Activated T-cell treated with anti-CD3 and anti-CD28 coated beads, Interleukin-2, amount 50 U/mL, for 72 hours (primary cell): ENCODE data around the gene HIVEP3. TPM values are rescaled to one million over a fixed set of nuclear protein-coding genes. Genes with fewer than 3 reads are reported as not detected.
A peak's percentile ranks its signal among the peaks of the same experiment; 100 is the strongest.

Experiments used
- ATAC-seq, 2 donors: fragments of 150-1000 bp; cut with Tn5 transposase; replicated peaks in 1 of 2; 2 replicates each; pipeline ENCODE4 v1.10.0; 2021; ENCODE audit warnings: moderate library complexity in 2 of 2, mild to moderate bottlenecking in 1 of 2
- DNase-seq, 2 donors: peaks; one replicate each; pipeline ENCODE4 v3.0.0; 2021 to 2022; ENCODE audit warnings: mixed read lengths in 1 of 2
- H3K27ac Mint-ChIP-seq: one replicate; pipeline ENCODE4 v1.8.0; 2022; ENCODE audit warnings: mild to moderate bottlenecking, moderate library complexity, mixed read lengths
- H3K27me3 Mint-ChIP-seq: one replicate; pipeline ENCODE4 v1.8.0; 2022; ENCODE audit warnings: low read depth, mixed read lengths
- H3K36me3 Mint-ChIP-seq, 2 donors: one replicate each; pipeline ENCODE4 v1.8.0; 2022; ENCODE audit warnings: mixed read lengths in 2 of 2, mild to moderate bottlenecking in 1 of 2; ENCODE audit not compliant: insufficient read depth in 2 of 2
- H3K4me1 Mint-ChIP-seq: one replicate; pipeline ENCODE4 v1.8.0; 2022; ENCODE audit warnings: low read depth, mixed read lengths
- H3K4me3 Mint-ChIP-seq, 2 donors: one replicate each; pipeline ENCODE4 v1.8.0; 2022; ENCODE audit warnings: mild to moderate bottlenecking in 2 of 2, mixed read lengths in 2 of 2, moderate library complexity in 2 of 2
- H3K9me3 Mint-ChIP-seq, 2 donors: one replicate each; pipeline ENCODE4 v1.8.0; 2022; ENCODE audit warnings: mixed read lengths in 2 of 2
- total RNA-seq, 2 donors: library from RNA; stranded (reverse); gene quantifications; one replicate each; pipeline ENCODE4 v1.2.3, GENCODE V29; 2022

Gene HIVEP3
- total RNA-seq, 2 donors from 2014 or later, result 22.8 to 29.2 TPM

GRCh38 chr1:41500781-41501518, 417.8 kb downstream of the HIVEP3 start:
- no peak for ATAC-seq
- H3K27ac Mint-ChIP-seq, result no peak overlapping the region

GRCh38 chr1:41500378-41500777, 418.3 kb downstream of the HIVEP3 start:
- no peak for ATAC-seq
- Mint-ChIP-seq H3K36me3 (no peaks in the 10 kb centered on the region), H3K9me3 (no peaks in the 10 kb centered on the region), H3K27me3 (peaks cover 12% of the 10 kb centered on the region), H3K27ac (no peak overlapping the region), H3K4me3 (no peak overlapping the region), H3K4me1 (peaks cover 23% of the 10 kb centered on the region)
- DNase-seq, result no peak

More at GRCh38 chr1:41500781-41501518, 417.8 kb downstream of the HIVEP3 start:
- no peaks in the 10 kb centered on the region for H3K36me3 Mint-ChIP-seq
- H3K4me1 Mint-ChIP-seq, result peaks cover 18% of the 10 kb centered on the region
- no peaks in the 10 kb centered on the region for H3K9me3 Mint-ChIP-seq
- no peak for DNase-seq
- H3K27me3 Mint-ChIP-seq, result peaks cover 8% of the 10 kb centered on the region
- H3K4me3 Mint-ChIP-seq, result no peak overlapping the region

- ATAC-seq (no peak), DNase-seq (no peak)
- peaks cover 13% of the 10 kb centered on the region for H3K27me3 Mint-ChIP-seq
- no peak overlapping the region for H3K27ac Mint-ChIP-seq
- no peaks in the 10 kb centered on the region for H3K36me3 Mint-ChIP-seq
- H3K9me3 Mint-ChIP-seq, result no peaks in the 10 kb centered on the region
- peaks cover 18% of the 10 kb centered on the region for H3K4me1 Mint-ChIP-seq
- H3K4me3 Mint-ChIP-seq, result no peak overlapping the region
These were observed 419.1 kb downstream of the HIVEP3 start for GRCh38 chr1:41499591-41499990.

GRCh38 chr1:41498804-41499203, 419.9 kb downstream of the HIVEP3 start:
- ATAC-seq (no peak), DNase-seq (no peak)

GRCh38 chr1:41498391-41498790, 420.3 kb downstream of the HIVEP3 start:
- DNase-seq, result no peak
- no peaks in the 10 kb centered on the region for H3K9me3 Mint-ChIP-seq
- H3K27ac Mint-ChIP-seq, result no peak overlapping the region
- H3K27me3 Mint-ChIP-seq, result peaks cover 13% of the 10 kb centered on the region
- no peak for ATAC-seq
- H3K4me1 Mint-ChIP-seq, result peaks cover 13% of the 10 kb centered on the region
- H3K36me3 Mint-ChIP-seq, result no peaks in the 10 kb centered on the region
- no peak overlapping the region for H3K4me3 Mint-ChIP-seq

More at GRCh38 chr1:41498804-41499203, 419.9 kb downstream of the HIVEP3 start:
- Mint-ChIP-seq H3K27me3 (peaks cover 13% of the 10 kb centered on the region), H3K9me3 (no peaks in the 10 kb centered on the region), H3K4me1 (peaks cover 13% of the 10 kb centered on the region), H3K36me3 (no peaks in the 10 kb centered on the region), H3K27ac (no peak overlapping the region), H3K4me3 (no peak overlapping the region)

- H3K4me3 Mint-ChIP-seq, result peak overlapping the region; percentile 18 to 57
- no peaks in the 10 kb centered on the region for H3K9me3 Mint-ChIP-seq
- H3K36me3 Mint-ChIP-seq, result no peaks in the 10 kb centered on the region
- H3K27me3 Mint-ChIP-seq, result peaks cover 13% of the 10 kb centered on the region
- peaks cover 13% of the 10 kb centered on the region for H3K4me1 Mint-ChIP-seq
- no peak for DNase-seq
- ATAC-seq, result no peak
- no peak overlapping the region for H3K27ac Mint-ChIP-seq
These were observed 421.2 kb downstream of the HIVEP3 start for GRCh38 chr1:41497461-41498030.

GRCh38 chr1:41497056-41497440, 421.7 kb downstream of the HIVEP3 start:
- H3K4me3 Mint-ChIP-seq, result peak overlapping the region in 1 of 2 donors; percentile 57
- no peak overlapping the region for H3K27ac Mint-ChIP-seq
- no peaks in the 10 kb centered on the region for H3K9me3 Mint-ChIP-seq
- no peak for ATAC-seq
- no peaks in the 10 kb centered on the region for H3K36me3 Mint-ChIP-seq
- peaks cover 13% of the 10 kb centered on the region for H3K4me1 Mint-ChIP-seq
- peaks cover 13% of the 10 kb centered on the region for H3K27me3 Mint-ChIP-seq
- no peak for DNase-seq

GRCh38 chr1:41496080-41497055, 422.4 kb downstream of the HIVEP3 start:
- no peaks in the 10 kb centered on the region for H3K36me3 Mint-ChIP-seq
- H3K4me1 Mint-ChIP-seq, result peaks cover 13% of the 10 kb centered on the region
- peaks cover 13% of the 10 kb centered on the region for H3K27me3 Mint-ChIP-seq
- ATAC-seq, result peak; percentile 73 to 74
- no peak overlapping the region for H3K27ac Mint-ChIP-seq
- no peaks in the 10 kb centered on the region for H3K9me3 Mint-ChIP-seq
- H3K4me3 Mint-ChIP-seq, result peak overlapping the region; percentile 62 to 63
- peak; percentile 60 to 75 for DNase-seq

- ATAC-seq (no peak), DNase-seq (peak in 1 of 2 donors; percentile 31)
- Mint-ChIP-seq H3K9me3 (no peaks in the 10 kb centered on the region), H3K4me1 (peaks cover 13% of the 10 kb centered on the region), H3K36me3 (no peaks in the 10 kb centered on the region), H3K27ac (no peak overlapping the region), H3K4me3 (peak overlapping the region; percentile 62 to 63), H3K27me3 (peaks cover 13% of the 10 kb centered on the region)
These were observed 423.3 kb downstream of the HIVEP3 start for GRCh38 chr1:41495210-41495948.

GRCh38 chr1:41494351-41495209, 424.1 kb downstream of the HIVEP3 start:
- Mint-ChIP-seq H3K27me3 (peaks cover 19% of the 10 kb centered on the region), H3K36me3 (no peaks in the 10 kb centered on the region), H3K4me3 (peak overlapping the region in 1 of 2 donors; percentile 23), H3K4me1 (peaks cover 13% of the 10 kb centered on the region), H3K27ac (no peak overlapping the region), H3K9me3 (peaks cover 0 to 2% of the 10 kb centered on the region in 2 donors)
- ATAC-seq, result no peak
- no peak for DNase-seq

- ATAC-seq (no peak), DNase-seq (no peak)
- H3K9me3 Mint-ChIP-seq, result peaks cover 0 to 2% of the 10 kb centered on the region in 2 donors
- peaks cover 24% of the 10 kb centered on the region for H3K27me3 Mint-ChIP-seq
- peaks cover 13% of the 10 kb centered on the region for H3K4me1 Mint-ChIP-seq
- H3K4me3 Mint-ChIP-seq, result no peak overlapping the region
- H3K27ac Mint-ChIP-seq, result no peak overlapping the region
- no peaks in the 10 kb centered on the region for H3K36me3 Mint-ChIP-seq
These were observed 424.9 kb downstream of the HIVEP3 start for GRCh38 chr1:41493626-41494350.
